Pulmonary artery endothelial cell (primary cell): ENCODE measurements around the gene PLCD3. TPM values are rescaled to one million over a fixed set of nuclear protein-coding genes. Genes with fewer than 3 reads are reported as not detected.

Source experiments
- DNase-seq: peaks from one replicate; pipeline ENCODE4 v3.0.0-alpha.2; 2011; ENCODE audit warnings: low read depth, low spot score
- total RNA-seq: library from RNA; depleted of rRNA; stranded (reverse); fragments of >200 nt; gene quantifications from 2 replicates; pipeline ENCODE4 v1.2.3, GENCODE V29; 2014

Gene PLCD3
- total RNA-seq, 1 donor from 2014 or later: 13.7 TPM

GRCh38 chr17:45073414-45074070 lies 58.8 kb downstream of the PLCD3 start:
- no peak for DNase-seq

- no peak for DNase-seq
Observed at GRCh38 chr17:45070809-45071208, 61.5 kb downstream of the PLCD3 start.

- DNase-seq: no peak
Observed at GRCh38 chr17:45070001-45070400, 62.3 kb downstream of the PLCD3 start.

GRCh38 chr17:45067637-45068036 lies 64.7 kb downstream of the PLCD3 start:
- DNase-seq: no peak

GRCh38 chr17:45063198-45063597 lies 69.1 kb downstream of the PLCD3 start:
- no peak for DNase-seq

GRCh38 chr17:45061606-45062205 lies 70.6 kb downstream of the PLCD3 start:
- DNase-seq: no peak

GRCh38 chr17:45060797-45061605 lies 71.3 kb downstream of the PLCD3 start, which contains the start of gene NMT1:
Gene NMT1 (plus strand): TSS chr17:45061317. CDS start chr17:45061330, 13 bp downstream.
- peak; percentile 99 for DNase-seq

- DNase-seq: no peak
Observed at GRCh38 chr17:45060382-45060796, 71.9 kb downstream of the PLCD3 start.

Other genes with a start within 250 kb of the PLCD3 start
- 226 and 278 TPM in 2 replicates for gene EFTUD2, start 233.1 kb downstream of the PLCD3 start, total RNA-seq
- 0.35 and 0.53 TPM in 2 replicates for gene GFAP, start 217.0 kb downstream of the PLCD3 start, total RNA-seq
- gene KIF18B, start 184.7 kb downstream of the PLCD3 start, total RNA-seq: 3.4 and 6.5 TPM in 2 replicates
- 0.11 and 0.20 TPM in 2 replicates for gene C1QL1, start 164.2 kb downstream of the PLCD3 start, total RNA-seq
- gene DCAKD, start 80.9 kb downstream of the PLCD3 start, total RNA-seq: 20.9 and 34.8 TPM in 2 replicates
- gene NMT1, start 71.2 kb downstream of the PLCD3 start, total RNA-seq: 74.8 and 86.0 TPM in 2 replicates
- 4.4 and 5.5 TPM in 2 replicates for gene ACBD4, start 3.2 kb upstream of the PLCD3 start, total RNA-seq
- gene HEXIM1, start 16.0 kb upstream of the PLCD3 start, total RNA-seq: 9.7 and 9.8 TPM in 2 replicates
- gene HEXIM2, start 29.4 kb upstream of the PLCD3 start, total RNA-seq: 3.0 and 4.4 TPM in 2 replicates
- gene FMNL1, start 89.4 kb upstream of the PLCD3 start, total RNA-seq: 0.63 and 1.1 TPM in 2 replicates
- not detected in 2 replicates for gene SPATA32, start 129.6 kb upstream of the PLCD3 start, total RNA-seq
- 2.0 and 3.2 TPM in 2 replicates for gene MAP3K14, start 184.5 kb upstream of the PLCD3 start, total RNA-seq